Chondrocyte (in vitro differentiated cells): Measurements from ENCODE around the gene TEX13C. TPM values are rescaled to one million over a fixed set of nuclear protein-coding genes. Genes with fewer than 3 reads are reported as not detected.

Experiments used
- DNase-seq: peaks from one replicate; pipeline ENCODE4 v3.0.0; 2021; ENCODE audit warnings: mixed read lengths, low spot score
- H3K27ac Mint-ChIP-seq: one replicate; pipeline ENCODE4 v1.8.0; 2021; ENCODE audit warnings: mild to moderate bottlenecking, moderate library complexity, mixed read lengths; ENCODE audit not compliant: unreplicated experiment
- H3K27me3 Mint-ChIP-seq: 2 replicates; pipeline ENCODE4 v1.8.0; 2021; ENCODE audit warnings: low read depth, mixed read lengths
- H3K36me3 Mint-ChIP-seq: 2 replicates; pipeline ENCODE4 v1.8.0; 2021; ENCODE audit warnings: low read depth, mixed read lengths
- H3K4me1 Mint-ChIP-seq: 2 replicates; pipeline ENCODE4 v1.8.0; 2021; ENCODE audit warnings: low read depth, mild to moderate bottlenecking, mixed read lengths
- H3K4me3 Mint-ChIP-seq: one replicate; pipeline ENCODE4 v1.8.0; 2021; ENCODE audit warnings: mild to moderate bottlenecking, moderate library complexity, mixed read lengths; ENCODE audit not compliant: unreplicated experiment
- H3K9me3 Mint-ChIP-seq: 2 replicates; pipeline ENCODE4 v1.8.0; 2021; ENCODE audit warnings: low read depth, mixed read lengths
- total RNA-seq: library from RNA; stranded (reverse); gene quantifications from 3 replicates; pipeline ENCODE4 v1.2.1, GENCODE V29; 2021
- TF ChIP-seq, protein P1 (sequence below): fragments of 200-600 bp; sonication (generic); IDR thresholded peaks from 2 replicates; pipeline ENCODE4 v1.5.0; 2021; ENCODE audit warnings: antibody characterized with exemption, mild to moderate bottlenecking, moderate library complexity

The TEX13C gene
- total RNA-seq, 1 donor from 2014 or later, result not detected

DNA sequence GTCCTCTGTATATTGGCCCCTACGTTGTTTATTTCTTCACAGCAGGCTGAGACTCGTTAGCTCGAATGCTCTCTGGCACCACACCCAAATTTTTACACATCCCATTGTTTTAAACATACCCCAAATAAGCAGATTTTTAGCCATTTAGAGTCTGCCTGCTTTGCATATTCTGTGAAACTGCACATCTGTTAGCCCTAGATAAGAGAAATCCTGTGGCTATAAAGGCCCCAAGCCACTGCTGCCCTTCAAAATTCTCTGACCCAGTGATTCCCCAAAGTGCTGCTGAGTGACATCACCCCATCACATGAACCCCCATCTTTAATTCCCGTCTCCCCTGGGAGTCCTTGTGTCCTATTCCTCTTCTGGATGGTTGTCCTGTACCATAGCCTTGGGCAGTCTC, 20.8 kb downstream of the TEX13C start:
- no peak overlapping the region for H3K27ac Mint-ChIP-seq
- no peak for DNase-seq
- no peaks in the 10 kb centered on the region for H3K4me1 Mint-ChIP-seq
- peaks cover 15% of the 10 kb centered on the region for H3K9me3 Mint-ChIP-seq
- H3K4me3 Mint-ChIP-seq, result no peak overlapping the region
- H3K36me3 Mint-ChIP-seq, result no peaks in the 10 kb centered on the region
- TF ChIP-seq, protein P1, sequence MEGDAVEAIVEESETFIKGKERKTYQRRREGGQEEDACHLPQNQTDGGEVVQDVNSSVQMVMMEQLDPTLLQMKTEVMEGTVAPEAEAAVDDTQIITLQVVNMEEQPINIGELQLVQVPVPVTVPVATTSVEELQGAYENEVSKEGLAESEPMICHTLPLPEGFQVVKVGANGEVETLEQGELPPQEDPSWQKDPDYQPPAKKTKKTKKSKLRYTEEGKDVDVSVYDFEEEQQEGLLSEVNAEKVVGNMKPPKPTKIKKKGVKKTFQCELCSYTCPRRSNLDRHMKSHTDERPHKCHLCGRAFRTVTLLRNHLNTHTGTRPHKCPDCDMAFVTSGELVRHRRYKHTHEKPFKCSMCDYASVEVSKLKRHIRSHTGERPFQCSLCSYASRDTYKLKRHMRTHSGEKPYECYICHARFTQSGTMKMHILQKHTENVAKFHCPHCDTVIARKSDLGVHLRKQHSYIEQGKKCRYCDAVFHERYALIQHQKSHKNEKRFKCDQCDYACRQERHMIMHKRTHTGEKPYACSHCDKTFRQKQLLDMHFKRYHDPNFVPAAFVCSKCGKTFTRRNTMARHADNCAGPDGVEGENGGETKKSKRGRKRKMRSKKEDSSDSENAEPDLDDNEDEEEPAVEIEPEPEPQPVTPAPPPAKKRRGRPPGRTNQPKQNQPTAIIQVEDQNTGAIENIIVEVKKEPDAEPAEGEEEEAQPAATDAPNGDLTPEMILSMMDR, result no peak
- H3K27me3 Mint-ChIP-seq, result no peaks in the 10 kb centered on the region

DNA sequence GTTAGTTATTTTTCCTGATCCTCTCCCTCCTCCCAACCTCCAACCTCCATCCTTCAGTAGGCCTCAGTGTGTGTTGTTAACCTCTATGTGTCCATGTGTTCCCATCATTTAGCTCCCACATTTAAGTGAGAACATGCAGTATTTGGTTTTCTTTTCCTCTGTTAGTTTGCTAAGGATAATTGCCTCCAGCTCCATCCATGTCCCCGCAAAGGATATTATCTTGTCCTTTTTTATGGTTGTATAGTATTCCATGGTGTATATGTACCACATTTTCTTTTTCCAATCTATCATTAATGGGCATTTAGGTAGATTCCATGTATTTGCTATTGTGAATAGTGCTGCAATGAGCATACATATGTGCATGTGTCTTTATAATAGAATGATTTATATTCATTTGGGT, 54.5 kb downstream of the TEX13C start:
- Mint-ChIP-seq H3K9me3 (peaks cover 6% of the 10 kb centered on the region), H3K27ac (no peak overlapping the region), H3K4me1 (no peaks in the 10 kb centered on the region), H3K36me3 (no peaks in the 10 kb centered on the region), H3K27me3 (no peaks in the 10 kb centered on the region), H3K4me3 (no peak overlapping the region)
- no peak for DNase-seq
- TF ChIP-seq, protein P1, result no peak
